GM18508 (cell line): Measurements from ENCODE around the gene EPOP.

Source experiments
- ATAC-seq: cut with Tn5 transposase; IDR thresholded peaks from one replicate; pipeline ENCODE4 v1.9.1; 2021; ENCODE audit warnings: moderate number of reproducible peaks; ENCODE audit not compliant: insufficient read depth, unreplicated experiment

EPOP gene

GRCh38 chr17:38676706-38677504 is 2.1 kb upstream of the EPOP start:
- peak; percentile 45 for ATAC-seq

DNA sequence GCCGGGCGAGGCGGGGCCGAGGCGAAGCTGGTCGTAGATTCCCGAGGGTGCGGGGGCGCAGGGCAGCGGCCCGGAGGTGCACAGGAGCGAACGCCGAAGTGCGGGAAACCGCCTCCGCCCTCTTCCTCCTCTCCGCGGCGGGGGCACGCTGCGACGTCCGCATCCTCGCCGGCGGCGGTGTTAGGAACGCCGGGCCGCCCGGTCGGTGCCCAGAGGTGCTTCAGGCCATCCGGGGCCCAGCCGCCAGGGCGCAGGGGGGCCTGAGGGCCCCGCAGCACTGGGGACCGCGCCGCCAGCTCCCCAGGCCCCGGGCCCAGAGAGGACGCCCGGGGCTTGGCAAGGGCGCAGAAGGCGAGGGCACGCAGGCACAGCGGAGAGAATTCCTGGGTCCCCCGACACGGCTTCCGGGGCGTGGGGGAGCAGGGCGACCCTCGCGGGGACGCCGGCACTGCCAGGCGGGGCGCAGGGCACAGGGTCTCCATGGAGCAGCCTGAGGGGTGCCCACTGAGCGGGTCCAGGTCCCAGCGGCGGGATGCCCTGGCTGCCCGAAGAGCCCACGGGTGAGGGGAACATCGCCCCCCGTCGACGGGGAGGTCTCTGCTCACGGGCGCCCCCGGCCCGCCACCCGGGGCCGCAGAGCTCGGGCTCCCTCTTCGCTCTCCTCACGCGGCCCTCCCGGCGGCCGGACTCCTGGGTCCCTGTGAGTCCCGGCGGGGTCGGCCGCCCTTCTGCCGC is 576 bp downstream of the EPOP start:
- no peak for ATAC-seq

DNA sequence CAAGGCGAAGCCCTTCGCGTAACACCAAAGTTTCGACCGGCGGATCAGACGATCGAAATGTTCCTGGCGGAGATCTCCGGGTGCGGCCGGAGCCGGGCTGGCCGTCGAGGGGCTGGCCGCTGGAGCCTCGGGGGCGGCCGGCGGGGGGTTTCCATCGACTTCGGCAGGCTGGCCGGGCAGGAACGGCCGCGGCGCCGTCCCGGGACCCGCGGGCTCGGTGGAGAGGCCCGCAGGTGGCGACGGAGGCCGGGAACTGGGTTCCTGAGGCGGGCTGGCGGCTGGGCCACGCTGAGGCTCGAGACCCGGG is 1.1 kb downstream of the EPOP start:
- no peak for ATAC-seq

DNA sequence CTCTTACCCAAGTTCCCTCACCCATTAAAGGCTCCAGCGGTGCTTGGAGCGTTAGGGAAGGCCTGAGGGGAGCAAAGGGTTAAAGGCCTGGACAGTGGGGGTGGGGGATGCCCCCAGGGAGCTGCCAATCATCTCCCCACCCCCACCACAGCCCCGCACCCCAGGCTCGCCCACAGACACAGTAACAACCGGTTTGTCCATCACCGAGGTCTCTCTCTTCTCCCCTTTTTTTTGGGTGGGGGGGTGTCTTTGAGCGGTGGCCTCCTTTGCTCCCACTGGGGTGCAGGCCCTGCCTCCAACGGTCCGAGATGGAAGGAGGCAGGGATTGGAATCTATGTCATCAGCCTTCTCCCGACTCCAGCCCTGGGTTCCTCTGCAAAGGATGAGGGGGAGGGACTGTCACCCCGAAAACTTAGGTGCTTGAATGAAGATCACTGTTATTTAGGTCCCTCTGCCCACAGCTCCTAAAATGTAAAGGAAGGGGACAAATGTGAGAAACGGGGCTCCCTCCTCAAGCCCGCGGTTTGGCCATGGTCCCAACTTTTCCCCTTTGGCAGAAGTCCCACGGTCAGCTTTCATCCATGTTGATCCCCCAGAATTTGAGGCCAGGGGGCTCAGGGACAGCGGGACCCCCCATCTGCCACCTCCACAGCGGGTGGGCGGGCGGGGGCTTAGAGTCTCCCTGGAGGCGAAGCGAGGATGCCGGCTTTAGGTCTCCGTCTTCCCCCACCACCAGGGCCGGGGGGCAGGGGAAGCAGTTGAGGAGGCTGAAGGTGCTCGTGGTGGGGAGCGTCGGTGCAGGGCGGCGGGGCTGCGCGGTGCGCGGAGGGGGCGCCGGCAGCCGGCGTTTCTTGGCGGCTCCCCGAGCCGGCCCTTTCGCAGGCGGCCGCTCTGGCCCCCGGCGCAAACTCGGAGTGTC is 1.7 kb downstream of the EPOP start:
- no peak for ATAC-seq

GRCh38 chr17:38671939-38672720 is 2.6 kb downstream of the EPOP start:
- no peak for ATAC-seq

- ATAC-seq: no peak
These were observed 5.2 kb downstream of the EPOP start for GRCh38 chr17:38669520-38669919.

GRCh38 chr17:38667787-38668122 is 7.0 kb downstream of the EPOP start:
- no peak for ATAC-seq

GRCh38 chr17:38667099-38667786 is 7.5 kb downstream of the EPOP start:
- ATAC-seq: no peak

DNA sequence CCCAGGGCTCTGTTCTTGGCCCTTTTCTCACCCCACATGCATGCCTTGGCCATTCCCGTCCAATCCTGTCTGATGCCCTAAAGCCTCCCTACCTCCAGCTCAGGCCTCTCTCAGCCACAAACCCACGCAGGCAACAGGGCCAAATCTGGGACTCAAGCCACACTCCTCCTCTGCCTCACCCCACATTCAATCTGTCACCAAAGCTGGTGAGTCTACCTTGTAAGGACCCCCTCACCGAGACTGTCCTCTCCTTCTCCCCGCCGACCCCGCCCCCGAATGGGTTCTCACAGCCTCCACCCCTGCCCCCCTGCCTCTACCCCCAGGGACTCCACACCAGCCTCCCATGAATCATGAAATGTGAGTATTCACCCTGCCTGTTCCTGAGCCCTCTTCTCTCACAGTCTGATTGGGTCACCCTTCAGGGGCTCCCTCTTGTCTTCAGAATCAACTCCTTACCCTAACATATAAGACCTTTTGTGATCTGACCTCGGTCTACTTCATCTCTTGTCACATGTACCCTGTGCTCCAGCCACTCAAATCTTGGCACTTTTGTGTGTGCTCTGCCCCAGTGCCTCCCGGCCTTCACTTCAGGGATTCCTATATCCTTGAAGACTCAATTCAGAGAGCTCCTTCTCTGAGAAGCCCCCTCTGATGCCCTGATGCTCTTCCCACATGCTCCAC is 10.7 kb downstream of the EPOP start:
- ATAC-seq: no peak

DNA sequence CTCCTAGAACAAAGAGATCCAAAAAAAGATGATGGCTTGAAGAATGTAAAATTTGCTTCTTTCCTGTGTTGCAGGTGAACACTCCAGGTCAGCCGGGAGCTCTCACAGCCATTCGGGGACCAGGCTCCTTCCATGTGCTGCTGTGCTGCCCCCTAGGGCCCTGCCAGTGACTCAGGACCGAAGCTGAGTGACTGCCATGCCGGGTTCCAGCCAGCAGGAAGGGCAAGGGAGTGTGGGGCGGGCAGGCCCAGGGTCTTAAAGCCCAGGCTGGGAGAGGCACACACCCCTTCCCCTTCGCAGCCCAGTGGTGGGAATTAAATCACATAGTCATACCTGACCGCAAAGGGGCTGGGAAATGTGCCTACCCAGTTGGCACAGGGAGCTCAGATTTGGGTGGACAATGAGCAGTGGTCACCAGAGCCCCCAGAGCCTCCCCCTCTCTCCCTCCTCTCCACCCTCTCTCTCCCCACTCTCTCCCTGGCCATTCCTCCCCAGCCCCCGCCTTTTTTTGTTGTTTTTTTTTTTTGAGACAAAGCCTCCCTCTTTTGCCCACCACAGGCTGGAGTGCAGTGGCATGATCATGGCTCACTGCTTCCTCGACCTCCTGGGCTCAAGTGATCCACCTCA is 11.5 kb downstream of the EPOP start:
- no peak for ATAC-seq

- no peak for ATAC-seq
These were observed 14.4 kb downstream of the EPOP start for GRCh38 chr17:38660097-38661025.

DNA sequence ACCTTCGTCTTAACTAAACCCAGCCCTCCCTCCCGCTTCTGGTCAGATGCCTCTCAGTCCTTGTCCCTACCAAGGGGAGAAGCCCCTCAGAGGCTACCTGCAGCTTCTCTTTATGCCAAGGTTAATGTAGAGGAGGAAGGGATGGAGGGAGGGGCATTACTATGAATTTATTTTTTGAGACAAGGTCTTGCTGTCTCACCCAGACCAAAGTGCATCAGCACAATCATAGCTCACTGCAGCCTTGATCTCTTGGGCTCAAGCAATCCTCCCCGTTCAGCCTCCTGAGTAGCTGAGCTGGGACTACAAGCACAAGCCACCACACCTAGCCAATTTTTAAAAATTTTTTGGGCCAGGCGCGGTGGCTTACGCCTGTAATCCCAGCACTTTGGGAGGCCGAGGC is 15.3 kb downstream of the EPOP start:
- ATAC-seq: no peak

GRCh38 chr17:38658741-38659345 is 15.9 kb downstream of the EPOP start:
- no peak for ATAC-seq

DNA sequence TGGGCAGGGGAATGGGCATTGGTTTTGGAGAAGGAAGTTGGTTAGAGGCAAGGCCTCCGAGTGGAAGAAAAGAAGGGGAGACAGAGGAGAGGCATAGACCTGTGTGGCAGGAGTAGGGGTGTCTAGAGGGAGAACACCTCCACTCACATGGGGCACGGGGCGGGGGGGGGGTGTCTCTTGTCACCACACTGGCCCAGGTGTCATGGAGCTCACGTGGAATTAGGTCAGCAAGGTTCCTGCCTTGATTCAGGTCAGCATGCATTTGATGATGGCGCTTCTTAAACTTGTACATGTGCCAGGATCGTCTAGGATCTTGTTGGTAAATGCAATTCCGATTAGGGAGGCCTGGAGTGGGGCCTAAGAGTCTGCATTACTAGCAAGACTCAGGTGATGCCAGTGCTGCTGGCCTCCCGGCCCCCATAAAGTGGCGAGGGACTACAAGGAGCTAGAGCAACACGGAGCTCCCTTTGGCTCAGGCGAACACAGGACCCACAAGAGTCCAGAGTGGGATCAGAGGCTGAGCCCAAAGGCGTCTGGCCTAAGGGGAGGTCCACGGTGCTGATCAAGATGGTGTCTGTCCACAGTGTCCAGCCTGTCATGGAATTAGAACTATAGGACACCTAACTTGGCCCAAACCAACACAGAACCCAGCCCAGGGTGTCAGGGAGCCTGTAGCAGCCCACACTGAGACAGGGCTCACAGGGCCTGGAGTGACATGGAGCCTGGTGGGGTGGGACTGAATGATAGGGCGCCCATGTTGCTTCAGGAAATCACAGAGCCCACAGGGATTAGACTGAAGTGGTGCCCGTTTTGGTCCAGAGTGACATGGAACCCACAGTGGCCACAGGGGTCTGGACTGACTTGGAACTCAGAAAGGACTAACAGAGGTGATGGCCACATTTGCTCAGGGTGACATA is 16.7 kb downstream of the EPOP start:
- ATAC-seq: no peak

DNA sequence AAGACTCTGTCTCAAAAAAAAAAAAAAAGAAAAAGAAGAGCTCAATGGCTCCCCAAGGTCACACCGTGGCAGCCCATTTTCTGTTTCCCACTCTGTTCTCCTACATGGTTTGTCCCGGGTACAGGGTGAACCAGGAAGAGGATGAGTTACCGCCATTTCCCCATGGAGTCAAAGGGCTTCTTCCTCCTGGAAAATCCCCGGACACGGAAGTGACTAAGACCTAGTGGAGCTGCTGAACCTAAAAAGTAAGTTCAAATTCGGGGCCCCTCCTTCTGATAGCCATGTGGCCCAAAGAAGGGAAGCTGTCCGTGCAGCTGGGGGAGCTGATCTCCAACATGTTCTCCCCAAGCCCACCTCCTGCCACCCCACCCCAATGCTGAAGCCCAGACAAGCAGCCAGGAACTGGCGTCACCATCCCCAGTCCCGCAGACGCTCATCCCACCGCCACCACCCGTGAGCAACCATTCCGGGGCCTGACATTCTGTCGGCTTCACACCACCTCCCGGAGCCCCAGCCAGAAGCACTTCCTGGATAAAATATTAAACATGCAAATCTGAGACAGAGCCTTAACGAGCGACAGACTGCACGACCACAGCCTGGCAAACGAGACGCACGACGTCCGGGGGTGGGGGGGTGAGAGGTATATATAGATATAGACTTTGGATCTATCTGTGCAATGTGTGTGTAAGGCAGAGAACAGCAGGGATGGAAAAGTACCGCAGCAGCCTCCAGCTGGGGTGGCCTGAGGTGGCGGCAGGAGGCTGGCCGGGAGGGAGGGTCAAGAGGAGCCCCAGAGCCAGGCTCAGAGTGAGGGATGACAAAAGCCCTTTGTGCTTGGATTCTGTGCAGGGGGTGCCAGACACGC is 17.6 kb downstream of the EPOP start:
- ATAC-seq: no peak
